Activated T-cell treated with anti-CD3 and anti-CD28 coated beads, Interleukin-2, amount 50 U/mL, for 48 hours (primary cell): ENCODE measurements around the gene BOK.
A peak's percentile ranks its signal among the peaks of the same experiment; 100 is the strongest.
"Not testable (repeated sequence)": the region's sequence is repeated elsewhere in the genome, so short reads cannot be mapped to it uniquely, and the experiment has no call there.

Source experiments
- DNase-seq, 2 experiments: peaks; one replicate each; pipeline ENCODE4 v3.0.0-alpha.2; 2020

BOK gene

GRCh38 chr2:241558532-241559322 lies at the start of gene BOK:
BOK (plus strand) TSS chr2:241558745; CDS start chr2:241559484, 739 bp downstream.
- peak in 1 of 2 experiments; percentile 36 for DNase-seq

GRCh38 chr2:241509155-241509784 lies 49.3 kb upstream of the BOK start:
- DNase-seq = no peak

- no peak for DNase-seq
Observed at GRCh38 chr2:241511091-241511741, 47.3 kb upstream of the BOK start.

DNA sequence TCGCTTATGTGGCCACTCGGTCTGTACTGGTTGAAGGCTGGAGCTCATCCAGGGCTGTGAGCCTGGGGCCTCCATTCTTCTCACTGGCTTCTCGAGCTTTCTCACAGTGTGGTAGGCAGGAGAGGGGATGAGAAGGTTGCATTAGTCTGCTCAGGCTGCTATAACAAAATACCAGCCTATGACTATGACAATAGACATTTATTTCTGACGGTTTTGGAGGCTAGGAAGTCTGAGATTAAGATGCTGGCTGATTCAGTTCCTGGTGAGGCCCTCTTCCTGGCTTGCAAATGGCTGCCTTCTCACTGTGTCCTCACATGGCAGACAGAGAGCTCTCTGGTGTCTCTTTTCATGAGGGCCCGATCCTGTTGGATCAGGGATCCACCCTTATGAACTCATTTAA lies 44.0 kb upstream of the BOK start:
- no peak for DNase-seq

DNA sequence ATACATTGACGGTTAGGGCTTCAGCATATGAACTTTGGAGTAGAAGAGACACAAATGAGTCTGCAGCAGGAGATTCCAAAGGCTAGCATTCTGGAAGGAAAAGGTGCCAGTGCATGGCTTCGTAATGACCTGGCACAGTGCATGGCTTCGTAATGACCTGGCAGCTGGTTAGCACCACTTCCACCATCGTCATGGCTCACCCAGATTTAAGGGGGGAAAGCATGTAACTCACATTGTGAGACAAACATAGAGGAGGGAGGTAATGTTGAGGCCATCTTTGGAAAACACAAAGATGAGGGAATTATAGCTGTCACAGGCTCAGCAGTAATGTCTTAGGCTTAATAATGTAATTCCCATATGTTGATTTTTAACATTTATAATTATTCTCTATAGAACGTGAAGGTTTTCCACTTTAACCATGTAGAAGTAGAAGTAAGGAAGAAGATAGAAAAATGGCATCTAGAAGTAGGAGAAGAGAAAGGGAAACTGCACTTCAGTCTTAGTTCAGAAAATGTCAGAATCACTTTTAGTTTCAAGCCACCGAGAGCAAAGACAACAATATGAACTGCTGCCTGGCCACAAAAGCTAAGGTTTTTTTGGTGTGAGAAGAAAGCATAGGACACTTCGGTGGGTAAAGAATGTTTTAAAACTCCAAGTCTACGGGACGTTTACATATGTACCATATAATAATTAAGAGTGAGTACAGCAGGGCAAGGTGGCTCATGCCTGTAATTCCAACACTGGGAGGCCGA lies 43.4 kb upstream of the BOK start:
- DNase-seq = no peak

DNA sequence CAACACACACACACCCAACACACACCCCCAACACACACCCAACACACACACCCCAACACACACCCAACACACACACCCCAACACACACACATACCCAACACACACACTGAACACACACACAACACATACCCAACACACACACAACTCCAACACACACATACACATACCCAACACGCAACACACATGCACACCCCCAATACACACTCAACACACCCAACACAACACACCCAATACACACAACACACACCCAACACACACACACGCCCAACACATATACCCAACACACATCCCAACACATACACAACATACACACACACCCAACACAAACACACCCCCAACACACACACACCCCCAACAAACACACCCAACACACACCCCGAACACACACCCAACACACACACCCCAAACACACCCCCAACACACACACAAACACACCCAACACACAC lies 42.0 kb upstream of the BOK start:
- no peak for DNase-seq

GRCh38 chr2:241517297-241517696 lies 41.2 kb upstream of the BOK start:
- no peak for DNase-seq

GRCh38 chr2:241519669-241520068 lies 38.9 kb upstream of the BOK start:
- DNase-seq = no peak

DNA sequence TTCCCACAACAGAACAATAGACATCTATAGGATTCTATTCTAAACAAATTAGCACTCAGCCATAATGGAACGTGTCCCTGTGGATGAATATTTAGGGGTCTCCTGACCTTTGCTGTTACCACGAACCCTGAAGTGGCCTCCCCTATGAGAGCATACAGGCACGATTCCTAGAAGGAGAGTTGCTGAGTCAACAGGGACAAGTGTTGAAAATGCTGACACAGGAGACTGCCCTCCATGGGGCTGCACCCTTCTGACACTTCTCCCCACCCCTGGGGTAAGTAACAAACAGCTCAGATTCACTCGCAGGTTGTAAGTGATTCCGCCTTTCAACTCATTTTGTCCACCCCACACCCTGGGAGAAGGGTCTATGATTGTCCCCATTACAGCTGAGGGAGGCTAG lies 36.1 kb upstream of the BOK start:
- no peak for DNase-seq

GRCh38 chr2:241525818-241526780 lies 32.4 kb upstream of the BOK start:
- DNase-seq = not testable (repeated sequence)

DNA sequence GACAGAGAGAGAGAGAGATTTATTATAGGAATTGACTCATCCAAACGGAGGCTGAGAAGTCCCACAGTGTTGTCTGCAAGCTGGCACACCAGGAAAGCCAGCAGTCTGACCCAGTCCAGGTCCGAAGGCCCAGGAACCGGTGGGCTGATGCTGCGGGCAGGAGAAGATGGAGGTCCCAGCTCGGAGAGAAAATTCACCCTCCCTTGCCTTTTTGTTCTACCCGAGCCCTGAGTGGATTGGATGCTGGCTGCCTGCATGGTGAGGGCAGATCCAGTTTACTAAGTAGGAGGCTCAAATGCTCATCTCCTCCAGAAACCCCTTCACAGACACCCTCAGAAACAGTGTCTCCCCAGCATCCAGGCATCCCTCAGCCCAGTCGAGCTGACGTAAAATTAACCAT lies 28.0 kb upstream of the BOK start:
- no peak for DNase-seq

DNA sequence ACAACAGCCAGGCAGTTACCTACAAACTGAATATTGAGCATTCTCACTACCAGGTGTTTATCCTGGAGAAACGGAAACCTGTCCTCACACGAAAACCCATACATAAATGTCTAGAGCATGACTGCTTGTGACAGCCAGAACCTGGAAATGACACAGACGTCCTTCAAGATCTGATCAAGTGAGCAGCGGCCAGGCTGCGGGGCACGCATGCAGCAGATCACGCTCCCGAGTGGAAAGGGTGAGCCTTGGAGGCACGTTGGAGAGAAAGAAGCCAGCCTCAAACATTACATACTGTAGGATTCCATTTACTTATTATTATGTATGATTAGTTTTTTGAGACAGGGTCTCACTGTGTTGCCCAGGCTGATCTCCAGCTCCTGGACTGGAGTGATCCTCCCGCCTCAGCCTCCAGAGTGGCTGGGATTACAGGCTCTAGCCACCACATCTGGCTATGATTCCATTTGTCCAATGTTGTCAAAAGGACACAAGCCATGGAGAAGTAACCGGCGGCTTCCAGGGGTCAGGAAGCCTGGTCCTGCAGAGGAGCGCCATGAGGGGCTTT lies 27.3 kb upstream of the BOK start:
- DNase-seq = no peak

DNA sequence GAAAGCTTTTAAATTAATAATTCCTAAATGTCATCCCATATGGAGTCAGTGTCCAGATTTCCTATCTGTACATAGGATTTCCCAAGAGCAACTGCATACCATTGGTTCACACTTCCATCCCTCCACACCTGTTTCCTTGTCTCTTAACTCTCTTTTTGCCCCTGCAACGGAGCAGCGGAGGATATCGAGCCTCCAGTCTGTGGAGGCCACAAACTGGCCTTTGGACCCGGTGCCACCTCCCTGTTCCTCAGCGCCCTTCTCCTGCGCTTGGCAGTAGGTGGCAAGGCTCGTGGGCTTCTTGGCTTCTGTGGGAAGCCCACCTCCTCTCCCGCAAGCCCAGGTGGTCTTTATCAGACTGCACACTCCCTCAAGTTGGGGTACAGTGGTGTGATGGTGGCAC lies 26.4 kb upstream of the BOK start:
- DNase-seq = no peak

DNA sequence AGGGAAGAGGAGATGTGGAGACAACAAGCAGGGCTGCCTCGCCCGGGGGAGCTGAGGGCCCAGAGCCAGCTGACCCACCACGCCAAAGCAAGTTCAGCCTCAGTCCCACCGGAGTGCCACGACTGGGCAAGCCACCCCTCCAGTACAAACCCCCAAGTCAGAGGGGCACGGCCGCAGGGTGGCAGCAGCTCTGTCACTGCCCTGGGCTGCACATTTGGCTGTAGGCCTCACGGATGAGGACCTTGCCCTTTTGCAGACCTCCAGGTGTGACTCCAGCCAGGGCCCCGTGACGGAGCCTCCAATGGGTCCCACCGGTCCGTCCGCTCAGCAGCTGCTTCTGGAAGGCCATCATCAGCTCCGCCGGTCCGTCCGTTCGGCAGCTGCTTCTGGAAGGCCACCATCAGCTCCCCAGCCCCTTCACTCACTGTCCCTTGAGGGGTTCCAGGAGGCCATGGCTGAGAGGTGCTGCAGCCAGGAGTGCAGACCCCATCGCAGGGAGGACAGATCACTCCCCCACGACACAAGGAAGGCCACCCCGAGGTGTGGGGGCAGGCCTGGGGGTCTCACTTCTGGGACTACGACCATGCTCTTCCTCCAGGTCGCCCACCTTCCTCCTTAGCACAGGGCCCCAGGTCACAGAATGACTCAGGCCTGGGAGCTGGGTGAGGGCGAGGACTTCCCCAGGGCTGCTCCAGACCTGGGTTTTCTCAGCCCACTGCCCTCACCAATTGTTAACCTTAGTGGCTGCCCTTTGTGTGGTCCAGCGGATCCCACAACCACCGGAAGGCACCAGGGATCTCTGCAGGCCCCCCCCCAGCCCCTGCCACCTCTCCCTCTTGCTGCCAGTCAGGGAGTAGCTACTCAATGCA lies 25.6 kb upstream of the BOK start:
- no peak for DNase-seq

DNA sequence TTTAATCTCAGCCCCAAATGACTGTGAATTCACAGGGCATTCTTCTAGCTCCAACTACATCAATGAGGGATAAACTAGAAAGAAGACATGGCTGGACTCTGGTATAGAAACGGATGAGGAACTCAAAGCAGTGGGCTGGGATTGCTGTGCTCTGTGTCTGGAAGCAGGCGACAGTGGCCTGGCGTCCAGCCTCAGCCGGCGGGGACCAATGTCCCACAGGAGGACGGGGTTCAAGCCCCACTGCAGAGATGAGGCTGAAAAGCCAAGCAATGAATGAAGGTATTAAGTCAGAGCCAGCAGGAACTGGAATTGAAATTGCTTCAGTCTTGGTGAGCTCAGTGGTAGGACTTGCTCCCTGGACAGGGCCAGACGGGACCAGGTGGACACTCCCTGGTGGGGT lies 24.3 kb upstream of the BOK start:
- DNase-seq = no peak

DNA sequence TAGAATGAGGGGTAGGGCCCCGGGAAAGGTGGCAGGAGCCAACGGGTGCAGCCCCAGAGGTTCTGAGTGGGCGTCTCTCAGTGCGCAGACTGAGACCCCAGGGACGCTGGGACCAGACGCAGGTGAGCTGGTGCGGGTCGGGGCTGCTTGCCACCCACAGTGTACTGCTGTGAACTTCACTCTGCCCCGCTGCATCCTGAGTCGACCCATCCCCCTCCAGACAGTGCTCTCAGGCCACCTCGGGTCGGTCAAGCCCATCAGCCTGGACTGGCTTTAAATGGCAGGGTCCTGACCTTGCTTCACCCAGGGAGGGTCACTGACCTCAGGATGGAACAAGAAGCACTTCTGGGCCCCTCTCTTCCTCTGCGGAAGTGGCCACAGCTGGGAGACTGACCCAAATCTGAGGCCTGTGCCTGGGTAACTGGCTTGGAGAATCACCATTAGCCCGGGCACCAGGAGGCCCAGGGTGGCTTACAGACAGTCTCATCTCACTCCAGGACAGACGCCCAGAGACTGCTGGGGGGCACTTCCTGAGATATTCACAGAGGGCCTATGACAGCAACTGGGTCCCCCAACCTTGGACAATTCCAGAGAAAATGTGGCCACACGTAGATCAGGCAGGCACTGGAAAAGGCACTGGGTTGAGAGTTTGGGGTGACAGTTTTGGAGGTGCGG lies 23.7 kb upstream of the BOK start:
- no peak for DNase-seq

- DNase-seq = no peak
Observed at GRCh38 chr2:241535871-241536655, 22.5 kb upstream of the BOK start.

GRCh38 chr2:241538838-241539615 lies 19.5 kb upstream of the BOK start:
- no peak for DNase-seq
